HG03558 (cell line): ENCODE results near the gene SECISBP2.
"Not testable (repeated sequence)": the region's sequence is repeated elsewhere in the genome, so short reads cannot be mapped to it uniquely, and the experiment has no call there.

Experiments
- ATAC-seq: cut with Tn5 transposase; IDR thresholded peaks from one replicate; pipeline ENCODE4 v1.9.1; 2021; ENCODE audit warnings: moderate number of reproducible peaks; ENCODE audit not compliant: unreplicated experiment; ENCODE audit errors: extremely low read depth

Gene SECISBP2

GRCh38 chr9:89318123-89319014 lies at the start of gene SECISBP2:
Gene SECISBP2 (plus strand): TSS chr9:89318500. CDS start chr9:89318577, 77 bp downstream.
- ATAC-seq: peak; percentile 75

GRCh38 chr9:89273528-89274279 lies 44.6 kb upstream of the SECISBP2 start:
- ATAC-seq: no peak

GRCh38 chr9:89274838-89275237 lies 43.5 kb upstream of the SECISBP2 start:
- ATAC-seq: no peak

- ATAC-seq: not testable (repeated sequence)
Measured at GRCh38 chr9:89276040-89276439, 42.3 kb upstream of the SECISBP2 start.

- ATAC-seq: no peak
Measured at GRCh38 chr9:89277043-89277442, 41.3 kb upstream of the SECISBP2 start.

- no peak for ATAC-seq
Measured at GRCh38 chr9:89277454-89277853, 40.8 kb upstream of the SECISBP2 start.

GRCh38 chr9:89278551-89278950 lies 39.7 kb upstream of the SECISBP2 start:
- ATAC-seq: no peak

GRCh38 chr9:89278997-89279739 lies 39.1 kb upstream of the SECISBP2 start:
- ATAC-seq: no peak

GRCh38 chr9:89281106-89281505 lies 37.2 kb upstream of the SECISBP2 start:
- ATAC-seq: no peak

GRCh38 chr9:89282248-89282968 lies 35.9 kb upstream of the SECISBP2 start:
- not testable (repeated sequence) for ATAC-seq

GRCh38 chr9:89284076-89284475 lies 34.2 kb upstream of the SECISBP2 start:
- ATAC-seq: no peak

- no peak for ATAC-seq
Measured at GRCh38 chr9:89291741-89292140, 26.6 kb upstream of the SECISBP2 start.

GRCh38 chr9:89293014-89293413 lies 25.3 kb upstream of the SECISBP2 start:
- ATAC-seq: no peak

- no peak for ATAC-seq
Measured at GRCh38 chr9:89295400-89295799, 22.9 kb upstream of the SECISBP2 start.

- not testable (repeated sequence) for ATAC-seq
Measured at GRCh38 chr9:89301996-89302395, 16.3 kb upstream of the SECISBP2 start.

GRCh38 chr9:89304020-89304833 lies 14.1 kb upstream of the SECISBP2 start:
- no peak for ATAC-seq

GRCh38 chr9:89304834-89305188 lies 13.5 kb upstream of the SECISBP2 start:
- no peak for ATAC-seq

GRCh38 chr9:89305868-89306267 lies 12.4 kb upstream of the SECISBP2 start:
- no peak for ATAC-seq

GRCh38 chr9:89309166-89309565 lies 9.1 kb upstream of the SECISBP2 start:
- ATAC-seq: no peak
